Testis (tissue), 2 donors: ENCODE results near the gene MYLIP.

Source experiments
- POLR2A ChIP-seq: fragments of 450-650 bp; IDR thresholded peaks from one replicate; pipeline ENCODE4 v1.6.1; 2017; ENCODE audit warnings: antibody characterized with exemption, mild to moderate bottlenecking, moderate library complexity
- TF ChIP-seq, protein P1 (sequence below), 3 experiments: fragments of 450-650 bp in 2 of 3; fragments of 200-600 bp in 1 of 3; sonication (generic) in 1 of 3; IDR thresholded peaks; one replicate each; pipeline ENCODE4 v1.5.1; 2016 to 2019; ENCODE audit warnings: antibody characterized with exemption in 3 of 3, mild to moderate bottlenecking in 2 of 3, moderate library complexity in 1 of 3

DNA sequence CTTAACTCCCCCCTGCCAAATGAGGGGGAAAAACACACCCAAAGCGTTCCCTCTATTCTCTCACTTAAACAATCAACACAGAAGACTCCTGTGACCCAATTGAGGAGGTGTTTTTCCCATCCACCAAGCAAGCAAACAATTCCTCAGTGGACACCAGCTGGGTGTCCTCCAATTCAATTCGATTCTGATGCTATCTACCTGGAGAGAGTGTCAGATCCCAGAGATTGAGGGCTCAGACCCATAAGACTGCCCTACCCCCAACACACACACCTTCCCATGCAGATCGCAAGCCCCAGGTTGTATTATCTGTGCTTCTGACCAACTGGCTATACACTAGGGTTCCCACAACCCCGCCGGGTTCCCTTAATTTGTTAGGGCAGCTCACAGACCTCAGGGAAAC, 36.8 kb downstream of the MYLIP start:
- no peak for TF ChIP-seq POLR2A
- TF ChIP-seq, protein P1, sequence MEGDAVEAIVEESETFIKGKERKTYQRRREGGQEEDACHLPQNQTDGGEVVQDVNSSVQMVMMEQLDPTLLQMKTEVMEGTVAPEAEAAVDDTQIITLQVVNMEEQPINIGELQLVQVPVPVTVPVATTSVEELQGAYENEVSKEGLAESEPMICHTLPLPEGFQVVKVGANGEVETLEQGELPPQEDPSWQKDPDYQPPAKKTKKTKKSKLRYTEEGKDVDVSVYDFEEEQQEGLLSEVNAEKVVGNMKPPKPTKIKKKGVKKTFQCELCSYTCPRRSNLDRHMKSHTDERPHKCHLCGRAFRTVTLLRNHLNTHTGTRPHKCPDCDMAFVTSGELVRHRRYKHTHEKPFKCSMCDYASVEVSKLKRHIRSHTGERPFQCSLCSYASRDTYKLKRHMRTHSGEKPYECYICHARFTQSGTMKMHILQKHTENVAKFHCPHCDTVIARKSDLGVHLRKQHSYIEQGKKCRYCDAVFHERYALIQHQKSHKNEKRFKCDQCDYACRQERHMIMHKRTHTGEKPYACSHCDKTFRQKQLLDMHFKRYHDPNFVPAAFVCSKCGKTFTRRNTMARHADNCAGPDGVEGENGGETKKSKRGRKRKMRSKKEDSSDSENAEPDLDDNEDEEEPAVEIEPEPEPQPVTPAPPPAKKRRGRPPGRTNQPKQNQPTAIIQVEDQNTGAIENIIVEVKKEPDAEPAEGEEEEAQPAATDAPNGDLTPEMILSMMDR (IDR thresholded peaks at IDR 0.05): no peak
